ENCODE data around the gene ALKBH6. TPM values are rescaled to one million over a fixed set of nuclear protein-coding genes. Genes with fewer than 3 reads are reported as not detected.
A peak's percentile ranks its signal among the peaks of the same experiment; 100 is the strongest.

The ALKBH6 gene
- total and polyA plus RNA-seq, 2 of the 13 experiments (the other 11 are each of a cell fraction or from before 2014, with no cell fraction given) = 13.7 to 18.1 TPM

- no peak for TF ChIP-seq ZNF672 (CRISPR knock-in tag; IDR thresholded peaks at IDR 0.05)
- TF ChIP-seq ARHGAP35 (CRISPR knock-in tag; IDR thresholded peaks at IDR 0.05; ENCODE audit: borderline replicate concordance) = no peak
- peak; percentile 46; the same call in 1 of the 2 replicates for TF ChIP-seq RXRB (CRISPR knock-in tag; IDR thresholded peaks at IDR 0.05; ENCODE audit: borderline replicate concordance)
- TF ChIP-seq MYC (CRISPR knock-in tag; IDR thresholded peaks at IDR 0.05; ENCODE audit: borderline replicate concordance) = peak; percentile 83; the same call in 1 of the 2 replicates
- TF ChIP-seq THYN1 (CRISPR knock-in tag; IDR thresholded peaks at IDR 0.05; ENCODE audit: borderline replicate concordance, low read depth) = no peak
- TF ChIP-seq ETV5 (CRISPR knock-in tag; IDR thresholded peaks at IDR 0.05; ENCODE audit: borderline replicate concordance) = peak; percentile 88
- no peak; the same call in 1 of the 2 replicates for TF ChIP-seq NCOA1 (CRISPR knock-in tag; IDR thresholded peaks at IDR 0.05)
- TF ChIP-seq FOSL2 (CRISPR knock-in tag; IDR thresholded peaks at IDR 0.05) = peak; percentile 63; the same call in 1 of the 2 replicates
- TF ChIP-seq, protein P1, sequence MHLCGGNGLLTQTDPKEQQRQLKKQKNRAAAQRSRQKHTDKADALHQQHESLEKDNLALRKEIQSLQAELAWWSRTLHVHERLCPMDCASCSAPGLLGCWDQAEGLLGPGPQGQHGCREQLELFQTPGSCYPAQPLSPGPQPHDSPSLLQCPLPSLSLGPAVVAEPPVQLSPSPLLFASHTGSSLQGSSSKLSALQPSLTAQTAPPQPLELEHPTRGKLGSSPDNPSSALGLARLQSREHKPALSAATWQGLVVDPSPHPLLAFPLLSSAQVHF (CRISPR knock-in tag; IDR thresholded peaks at IDR 0.05) = peak; percentile 79; the same call in 1 of the 2 replicates
- TF ChIP-seq ZNF652 (CRISPR knock-in tag; IDR thresholded peaks at IDR 0.05; ENCODE audit: borderline replicate concordance, low read depth) = no peak
- TF ChIP-seq GMEB2 (CRISPR knock-in tag; IDR thresholded peaks at IDR 0.05; ENCODE audit: low read depth) = peak; percentile 46; the same call in 1 of the 2 replicates
- TF ChIP-seq ZNF33A (CRISPR knock-in tag; IDR thresholded peaks at IDR 0.05; ENCODE audit: borderline replicate concordance) = no peak
- TF ChIP-seq AHDC1 (CRISPR knock-in tag; IDR thresholded peaks at IDR 0.05; ENCODE audit: borderline replicate concordance) = no peak
- TF ChIP-seq ZNF740 (CRISPR knock-in tag; IDR thresholded peaks at IDR 0.05) = no peak
- no peak for TF ChIP-seq ZNF557 (CRISPR knock-in tag; IDR thresholded peaks at IDR 0.05)
- TF ChIP-seq UBTF (CRISPR knock-in tag; IDR thresholded peaks at IDR 0.05) = peak; percentile 92
Measured at GRCh38 chr19:35995048-35995993, 18.7 kb downstream of the ALKBH6 start, which contains the start of gene SDHAF1 (continued).

Measured in HepG2 (cell line).